ENCODE measurements around the gene MEIOSIN. TPM values are rescaled to one million over a fixed set of nuclear protein-coding genes. Genes with fewer than 3 reads are reported as not detected.
A peak's percentile ranks its signal among the peaks of the same experiment; 100 is the strongest.

Gene MEIOSIN
- total and polyA plus RNA-seq, 11 donors, result not detected

GRCh38 chr19:45784096-45784495 lies 50.9 kb downstream of the MEIOSIN start:
- H3K9me3 ChIP-seq, result no peaks in the 10 kb centered on the region
- peaks cover 0 to 75% (median 0%) of the 10 kb centered on the region in 9 donors for H3K27me3 ChIP-seq
- TF ChIP-seq, protein P1, sequence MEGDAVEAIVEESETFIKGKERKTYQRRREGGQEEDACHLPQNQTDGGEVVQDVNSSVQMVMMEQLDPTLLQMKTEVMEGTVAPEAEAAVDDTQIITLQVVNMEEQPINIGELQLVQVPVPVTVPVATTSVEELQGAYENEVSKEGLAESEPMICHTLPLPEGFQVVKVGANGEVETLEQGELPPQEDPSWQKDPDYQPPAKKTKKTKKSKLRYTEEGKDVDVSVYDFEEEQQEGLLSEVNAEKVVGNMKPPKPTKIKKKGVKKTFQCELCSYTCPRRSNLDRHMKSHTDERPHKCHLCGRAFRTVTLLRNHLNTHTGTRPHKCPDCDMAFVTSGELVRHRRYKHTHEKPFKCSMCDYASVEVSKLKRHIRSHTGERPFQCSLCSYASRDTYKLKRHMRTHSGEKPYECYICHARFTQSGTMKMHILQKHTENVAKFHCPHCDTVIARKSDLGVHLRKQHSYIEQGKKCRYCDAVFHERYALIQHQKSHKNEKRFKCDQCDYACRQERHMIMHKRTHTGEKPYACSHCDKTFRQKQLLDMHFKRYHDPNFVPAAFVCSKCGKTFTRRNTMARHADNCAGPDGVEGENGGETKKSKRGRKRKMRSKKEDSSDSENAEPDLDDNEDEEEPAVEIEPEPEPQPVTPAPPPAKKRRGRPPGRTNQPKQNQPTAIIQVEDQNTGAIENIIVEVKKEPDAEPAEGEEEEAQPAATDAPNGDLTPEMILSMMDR (IDR thresholded peaks at IDR 0.05), result no peak
- TF ChIP-seq POLR2A (IDR thresholded peaks at IDR 0.05), result no peak
- H3K4me1 ChIP-seq, result peaks cover 0 to 92% (median 52%) of the 10 kb centered on the region in 12 donors
- peak overlapping the region; percentile 74 to 98 (median 95) for H3K27ac ChIP-seq
- DNase-seq, result no peak
- peaks cover 0 to 42% (median 33%) of the 10 kb centered on the region in 9 donors for H3K36me3 ChIP-seq
- H3K4me3 ChIP-seq, result no peak overlapping the region
- 63 to 78% (median 74%) methylated on average over 3 to 4 of the region's 4 CpGs for WGBS, 4 donors
- ATAC-seq, result no peak
- intact Hi-C loops (cut with DNase I), result no loop called here

DNA sequence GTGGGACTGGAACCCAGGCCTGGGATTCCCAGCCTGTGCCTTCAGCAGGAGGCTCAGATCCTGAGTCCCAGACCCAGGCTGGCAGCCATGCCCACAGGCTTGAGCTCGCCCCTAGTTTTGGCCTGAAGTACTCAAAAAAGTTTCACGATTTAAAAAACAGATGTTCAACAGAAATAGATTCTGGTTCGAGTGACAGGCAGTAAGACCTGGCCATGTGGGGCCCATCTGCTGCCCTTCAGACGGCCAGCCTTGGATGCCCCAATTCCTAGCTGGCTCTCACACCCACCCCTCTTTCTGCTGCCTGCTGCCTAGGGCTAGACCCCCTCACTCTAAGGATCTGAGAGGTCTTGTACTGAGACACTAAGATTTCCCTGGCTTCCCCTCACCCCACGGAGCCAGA lies 51.9 kb downstream of the MEIOSIN start:
- peaks cover 0 to 49% (median 40%) of the 10 kb centered on the region in 9 donors for H3K36me3 ChIP-seq
- H3K9me3 ChIP-seq, result no peaks in the 10 kb centered on the region
- no peak overlapping the region for H3K4me3 ChIP-seq
- DNase-seq, result no peak
- H3K27me3 ChIP-seq, result peaks cover 0 to 74% (median 0%) of the 10 kb centered on the region in 9 donors
- intact Hi-C loops (cut with DNase I), result no loop called here
- WGBS, 4 donors, result 35 to 47% (median 43%) methylated on average over 4 to 5 of the region's 5 CpGs
- ATAC-seq, result no peak
- peaks cover 0 to 87% (median 47%) of the 10 kb centered on the region in 12 donors for H3K4me1 ChIP-seq
- H3K27ac ChIP-seq, result peak overlapping the region in 10 of 12 donors; percentile 42 to 98 (median 96)
- TF ChIP-seq POLR2A (IDR thresholded peaks at IDR 0.05), result no peak
- TF ChIP-seq, protein P1 (IDR thresholded peaks at IDR 0.05), result no peak

DNA sequence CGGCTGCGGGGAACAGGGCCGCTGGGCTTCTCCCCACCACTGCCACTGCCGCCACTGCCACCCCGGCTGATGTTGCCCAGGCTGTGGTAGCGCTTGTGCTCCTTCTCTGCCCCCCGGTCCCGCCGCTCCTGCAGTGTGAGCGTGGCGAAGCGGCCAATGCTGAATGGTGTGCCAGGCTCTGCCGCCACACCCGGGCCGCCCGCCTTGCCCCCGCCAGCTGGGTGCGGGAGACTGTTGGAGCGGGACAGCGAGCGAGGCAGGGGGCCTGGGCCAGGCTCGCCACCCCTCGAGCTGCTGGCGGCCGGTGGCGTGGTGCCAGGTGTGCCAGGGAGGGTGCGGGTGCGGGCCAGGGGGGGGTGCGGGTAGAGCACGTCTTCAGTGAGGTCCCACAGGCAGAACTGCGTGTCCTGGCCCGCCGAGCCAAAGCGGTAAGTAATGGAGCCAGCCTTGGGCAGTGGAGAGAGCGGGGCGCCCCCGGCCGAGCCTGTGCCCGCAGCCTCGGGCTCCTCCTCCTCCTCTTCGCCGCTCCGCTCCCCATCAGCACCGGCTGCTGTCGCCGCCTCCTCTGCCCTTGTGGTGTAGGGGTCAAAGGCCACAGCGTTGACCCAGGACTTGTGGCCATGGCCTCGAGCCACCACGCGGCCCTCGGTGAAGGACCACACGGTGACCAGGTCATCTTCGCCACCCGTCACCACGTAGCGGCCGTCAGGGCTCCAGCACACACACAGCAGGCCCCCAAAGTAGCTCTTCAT lies 52.7 kb downstream of the MEIOSIN start:
- DNase-seq (peak in 1 of 5 donors; percentile 28), ATAC-seq (no peak)
- intact Hi-C loops (cut with DNase I), result no loop called here
- 84 to 91% (median 89%) methylated on average over 24 to 57 of the region's 57 CpGs for WGBS, 4 donors
- H3K4me3 ChIP-seq, result no peak overlapping the region
- H3K36me3 ChIP-seq, result peaks cover 0 to 58% (median 47%) of the 10 kb centered on the region in 9 donors
- no peaks in the 10 kb centered on the region for H3K9me3 ChIP-seq
- peaks cover 0 to 68% (median 0%) of the 10 kb centered on the region in 9 donors for H3K27me3 ChIP-seq
- TF ChIP-seq, protein P1 (IDR thresholded peaks at IDR 0.05), result no peak
- no peak for TF ChIP-seq POLR2A (IDR thresholded peaks at IDR 0.05)
- peak overlapping the region in 9 of 12 donors; percentile 93 to 98 (median 96) for H3K27ac ChIP-seq
- peaks cover 0 to 80% (median 39%) of the 10 kb centered on the region in 12 donors for H3K4me1 ChIP-seq

DNA sequence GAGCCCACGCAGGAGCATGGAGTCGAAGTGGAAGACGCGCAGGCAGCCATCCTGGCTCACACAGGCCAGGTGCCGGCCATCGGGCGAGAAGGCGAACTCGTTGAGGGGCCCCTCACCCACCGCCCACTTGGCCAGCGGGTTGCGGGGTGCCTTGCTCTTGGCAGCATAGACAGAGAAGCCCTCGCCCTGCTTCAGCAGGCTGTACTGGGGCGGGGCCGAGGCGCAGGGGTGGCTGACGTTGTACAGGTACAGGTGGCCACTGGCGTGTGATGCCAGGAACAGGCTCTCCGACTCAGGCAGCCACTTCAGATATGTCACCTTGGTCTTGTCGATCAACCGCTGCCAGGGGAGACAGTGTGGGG lies 53.3 kb downstream of the MEIOSIN start:
- Histone ChIP-seq H3K27ac (peak overlapping the region in 3 of 12 donors; percentile 0 to 98 (median 96)), H3K9me3 (no peaks in the 10 kb centered on the region), H3K4me1 (peaks cover 0 to 80% (median 42%) of the 10 kb centered on the region in 12 donors), H3K36me3 (peaks cover 0 to 58% (median 47%) of the 10 kb centered on the region in 9 donors), H3K4me3 (no peak overlapping the region), H3K27me3 (peaks cover 0 to 68% (median 0%) of the 10 kb centered on the region in 9 donors)
- ATAC-seq (no peak), DNase-seq (no peak)
- WGBS, 4 donors, result 82 to 87% (median 83%) methylated on average over 11 to 21 of the region's 21 CpGs
- intact Hi-C loops (cut with DNase I), result no loop called here
- TF ChIP-seq POLR2A (IDR thresholded peaks at IDR 0.05), result no peak

All from heart left ventricle (tissue), 16 donors.